SK-N-SH (cell line): ENCODE measurements around the gene PTPN2. TPM values are rescaled to one million over a fixed set of nuclear protein-coding genes. Genes with fewer than 3 reads are reported as not detected.

ENCODE experiments used
- CTCF ChIA-PET: fragments of 300-600, 350-600 bp; formaldehyde crosslinking; extraction: SDS; loops from one replicate; lab custom pipeline; 2021; lab: Yijun Ruan, JAX
- POLR2A ChIA-PET: fragments of 350-600 bp; sonication (Branson Sonifier 250); formaldehyde crosslinking; extraction: SDS; loops from one replicate; lab custom pipeline; 2020; ENCODE audit warnings: antibody characterized with exemption, inconsistent platforms; lab: Yijun Ruan, JAX
- DNase-seq: peaks from one replicate; pipeline ENCODE4 v3.0.0; 2012
- H2AFZ ChIP-seq: fragments of 200-600 bp; sonication (generic); 2 replicates; pipeline ENCODE4 v1.8.1; 2016; ENCODE audit warnings: antibody characterized with exemption, mild to moderate bottlenecking, low read depth
- H3F3A ChIP-seq: fragments of 200-600 bp; sonication (generic); replicated peaks from 2 replicates; pipeline ENCODE3; 2016; ENCODE audit warnings: antibody characterized with exemption, mild to moderate bottlenecking; ENCODE audit not compliant: insufficient read depth
- H3K27ac ChIP-seq, 2 experiments: fragments of 200-500 bp in 1 of 2; fragments of 200-600 bp in 1 of 2; sonication (Bioruptor generic) in 1 of 2; sonication (generic), shearing (Covaris generic) in 1 of 2; 2 replicates each; pipeline versions ENCODE4 v1.5.1 to v1.6.1; 2014 to 2016; ENCODE audit warnings: low read depth in 2 of 2, inconsistent platforms in 1 of 2, low read length in 1 of 2, mild to moderate bottlenecking in 1 of 2, mixed read lengths in 1 of 2
- H3K27me3 ChIP-seq: fragments of 200-600 bp; sonication (generic), shearing (Covaris generic); 2 replicates; pipeline ENCODE4 v1.6.1; 2016; ENCODE audit warnings: mixed run types; ENCODE audit not compliant: insufficient read depth
- H3K36me3 ChIP-seq, 2 experiments: fragments of 200-500 bp in 1 of 2; fragments of 200-600 bp in 1 of 2; sonication (Bioruptor generic) in 1 of 2; sonication (generic) in 1 of 2; replicated peaks in 1 of 2; 2 replicates each; pipeline versions ENCODE3 to v1.5.1; 2014 to 2016; ENCODE audit warnings: low read length in 1 of 2, mild to moderate bottlenecking in 1 of 2; ENCODE audit not compliant: insufficient read depth in 2 of 2, control insufficient read depth in 1 of 2
- H3K4me1 ChIP-seq, 2 experiments: fragments of 200-500 bp in 1 of 2; fragments of 200-600 bp in 1 of 2; sonication (Bioruptor generic) in 1 of 2; sonication (generic), shearing (Covaris generic) in 1 of 2; 2 replicates each; pipeline versions ENCODE4 v1.5.1 to v1.6.1; 2014 to 2016; ENCODE audit warnings: low read depth in 1 of 2, low read length in 1 of 2, mixed run types in 1 of 2; ENCODE audit not compliant: insufficient read depth in 2 of 2, control insufficient read depth in 1 of 2
- H3K4me2 ChIP-seq: fragments of 200-600 bp; sonication (generic), shearing (Covaris generic); 2 replicates; pipeline ENCODE4 v1.6.1; 2017; ENCODE audit warnings: mixed run types
- H3K4me3 ChIP-seq, 2 experiments: fragments of 200-500 bp in 1 of 2; fragments of 200-600 bp in 1 of 2; sonication (Bioruptor generic) in 1 of 2; sonication (generic), shearing (Covaris generic) in 1 of 2; 2 replicates each; pipeline versions ENCODE4 v1.5.1 to v1.8.1; 2014 to 2016; ENCODE audit warnings: low read depth in 2 of 2, inconsistent platforms in 1 of 2, low read length in 1 of 2, mild to moderate bottlenecking in 1 of 2, mixed read lengths in 1 of 2, moderate library complexity in 1 of 2
- H3K79me2 ChIP-seq: fragments of 200-600 bp; sonication (generic); 2 replicates; pipeline ENCODE4 v1.8.1; 2017; ENCODE audit warnings: mild to moderate bottlenecking; ENCODE audit not compliant: insufficient read depth
- H3K9ac ChIP-seq: fragments of 200-600 bp; sonication (generic); 2 replicates; pipeline ENCODE4 v1.6.1; 2017; ENCODE audit warnings: mixed run types
- H3K9me2 ChIP-seq: fragments of 200-600 bp; sonication (generic); 2 replicates; pipeline ENCODE4 v1.6.1; 2017; ENCODE audit warnings: mixed run types
- H3K9me3 ChIP-seq: fragments of 200-600 bp; sonication (generic); 2 replicates; pipeline ENCODE4 v1.6.1; 2017; ENCODE audit warnings: mixed run types, mild to moderate bottlenecking, moderate library complexity
- H4K20me1 ChIP-seq: fragments of 200-600 bp; sonication (generic); 2 replicates; pipeline ENCODE4 v1.6.1; 2017; ENCODE audit warnings: mild to moderate bottlenecking, mixed run types; ENCODE audit not compliant: insufficient read depth
- FOXM1 ChIP-seq: IDR thresholded peaks from 2 replicates; pipeline ENCODE4 v1.4.0; 2012; ENCODE audit warnings: low read depth, mild to moderate bottlenecking
- GATA2 ChIP-seq: sonication (generic); formaldehyde crosslinking; IDR thresholded peaks from 2 replicates; pipeline ENCODE4 v1.5.0; 2020; ENCODE audit warnings: mild to moderate bottlenecking, missing genetic modification reagents
- JUND ChIP-seq: IDR thresholded peaks from 2 replicates; pipeline ENCODE4 v1.4.0; 2012
- MXI1 ChIP-seq: IDR thresholded peaks from 2 replicates; pipeline ENCODE4 v1.6.1; 2012; ENCODE audit warnings: mild to moderate bottlenecking, low read depth, low read length, improper control_type of control experiment
- RAD21 ChIP-seq: IDR thresholded peaks from 2 replicates; pipeline ENCODE4 v1.6.1; 2012; ENCODE audit warnings: mild to moderate bottlenecking, low read length
- RFX5 ChIP-seq: IDR thresholded peaks from 2 replicates; pipeline ENCODE4 v1.6.1; 2012; ENCODE audit warnings: mild to moderate bottlenecking, improper control_type of control experiment, low read length
- RXRA ChIP-seq: IDR thresholded peaks from 2 replicates; pipeline ENCODE4 v1.4.0; 2012; ENCODE audit warnings: low read depth, mild to moderate bottlenecking, borderline replicate concordance
- TAF1 ChIP-seq: IDR thresholded peaks from 2 replicates; pipeline ENCODE4 v1.6.1; 2012; ENCODE audit warnings: low read depth, mild to moderate bottlenecking, low read length, moderate library complexity, borderline replicate concordance
- TCF12 ChIP-seq: IDR thresholded peaks from 2 replicates; pipeline ENCODE4 v1.4.0; 2012
- YY1 ChIP-seq: IDR thresholded peaks from 2 replicates; pipeline ENCODE4 v1.4.0; 2012; ENCODE audit warnings: low read depth, mild to moderate bottlenecking
- WGBS: methylation state at CpG from one replicate; pipeline ENCODE4 v1.1.6; 2017; ENCODE audit warnings: low lambda C conversion rate; 5-methylcytosine and 5-hydroxymethylcytosine counted together
- polyA plus RNA-seq, 3 experiments: library from polyadenylated mRNA; depleted of rRNA; stranded (reverse); fragments of >200 nt; gene quantifications; 2 replicates each; pipeline ENCODE4 v1.2.3, GENCODE V29; 2012
- TF ChIP-seq, protein P1 (sequence below): IDR thresholded peaks from 2 replicates; pipeline ENCODE4 v1.4.0; 2012; ENCODE audit warnings: low read depth, borderline replicate concordance
- TF ChIP-seq, protein P2 (sequence below): IDR thresholded peaks from 2 replicates; pipeline ENCODE4 v1.4.0; 2012; ENCODE audit warnings: low read depth, borderline replicate concordance
- TF ChIP-seq, protein P3 (sequence below): fragments of 150-350 bp; IDR thresholded peaks from 2 replicates; pipeline ENCODE4 v1.6.1; 2017; ENCODE audit warnings: antibody characterized with exemption, low read length, low read depth, borderline replicate concordance
- TF ChIP-seq, protein P4 (sequence below): IDR thresholded peaks from 2 replicates; pipeline ENCODE4 v1.4.0; 2012; ENCODE audit warnings: low read depth
- TF ChIP-seq, protein P5 (sequence below): fragments of 200-600 bp; sonication (generic); IDR thresholded peaks from 2 replicates; pipeline ENCODE4 v1.6.1; 2017; ENCODE audit warnings: antibody characterized with exemption, mild to moderate bottlenecking, moderate library complexity
- TF ChIP-seq, protein P6 (sequence below): IDR thresholded peaks from 2 replicates; pipeline ENCODE4; 2012

Gene PTPN2
- polyA plus RNA-seq, 1 of the 3 experiments (the other 2 are of a cell fraction), result 11.2 TPM

DNA sequence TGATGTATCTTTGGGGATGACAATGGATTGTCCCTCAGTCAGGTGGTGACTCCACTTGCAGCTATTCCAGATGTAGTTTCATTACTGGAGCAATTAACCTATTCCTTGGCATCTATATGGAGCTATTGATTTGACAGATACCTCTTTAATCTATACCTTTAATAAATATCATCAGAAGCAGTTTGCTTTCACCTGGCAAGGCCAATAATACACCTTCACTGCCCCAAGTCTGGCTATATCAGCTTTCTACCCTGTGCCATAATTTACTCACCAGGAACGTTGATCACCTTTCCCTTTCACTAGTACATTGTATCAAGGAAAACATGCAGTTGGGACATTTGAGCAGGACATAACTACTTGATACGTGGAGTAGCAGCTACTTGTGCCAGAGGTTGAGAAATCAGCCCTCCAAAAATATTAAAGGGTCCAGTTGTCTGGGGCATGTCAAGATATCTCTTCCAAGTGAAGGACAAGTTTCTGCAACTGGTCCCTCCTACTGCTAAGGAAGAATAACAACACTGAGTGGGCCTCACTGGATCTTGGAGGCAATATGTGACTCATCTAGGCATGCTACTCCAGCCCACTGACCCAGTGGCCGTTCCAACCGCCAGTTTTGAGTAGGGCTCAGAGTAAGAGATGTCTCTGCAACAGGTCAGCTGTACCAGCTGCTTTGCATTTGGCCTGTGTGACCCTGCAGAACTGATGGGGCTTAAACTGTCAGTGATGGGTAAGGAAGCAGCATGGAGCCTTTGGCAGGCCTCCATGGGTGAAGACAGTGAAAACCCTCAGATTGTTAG is 114.2 kb downstream of the PTPN2 start:
- no peaks in the 10 kb centered on the region for H3F3A ChIP-seq
- WGBS, result 67% methylated on average over 4 of the region's 4 CpGs
- DNase-seq, result no peak
- H3K4me1 ChIP-seq, result no peaks in the 10 kb centered on the region
- no peak overlapping the region for H3K9ac ChIP-seq
- H3K4me3 ChIP-seq, result no peak overlapping the region
- H3K4me2 ChIP-seq, result no peak overlapping the region
- no peaks in the 10 kb centered on the region for H3K79me2 ChIP-seq
- H3K27ac ChIP-seq, result no peak overlapping the region
- no peaks in the 10 kb centered on the region for H3K27me3 ChIP-seq
- H4K20me1 ChIP-seq, result no peaks in the 10 kb centered on the region
- no peak overlapping the region for H2AFZ ChIP-seq
- no peaks in the 10 kb centered on the region for H3K9me2 ChIP-seq
- ChIA-PET CTCF (interaction anchor here (2.7 to 2.9 kb wide), 2 partner anchors 25 to 165 kb away, joined by 9 to 10 read pairs; no protein-coding TSS in a partner anchor), POLR2A (no interaction called here)
- H3K36me3 ChIP-seq, result no peaks in the 10 kb centered on the region
- H3K9me3 ChIP-seq, result no peaks in the 10 kb centered on the region
- TF ChIP-seq TCF12 (no peak), JUND (no peak), FOXM1 (no peak), MXI1 (no peak), RAD21 (no peak), TAF1 (no peak), YY1 (no peak), RXRA (no peak), GATA2 (CRISPR knock-in tag) (no peak), RFX5 (no peak)
- TF ChIP-seq, protein P1, sequence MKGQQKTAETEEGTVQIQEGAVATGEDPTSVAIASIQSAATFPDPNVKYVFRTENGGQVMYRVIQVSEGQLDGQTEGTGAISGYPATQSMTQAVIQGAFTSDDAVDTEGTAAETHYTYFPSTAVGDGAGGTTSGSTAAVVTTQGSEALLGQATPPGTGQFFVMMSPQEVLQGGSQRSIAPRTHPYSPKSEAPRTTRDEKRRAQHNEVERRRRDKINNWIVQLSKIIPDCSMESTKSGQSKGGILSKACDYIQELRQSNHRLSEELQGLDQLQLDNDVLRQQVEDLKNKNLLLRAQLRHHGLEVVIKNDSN, result no peak
- TF ChIP-seq, protein P2, sequence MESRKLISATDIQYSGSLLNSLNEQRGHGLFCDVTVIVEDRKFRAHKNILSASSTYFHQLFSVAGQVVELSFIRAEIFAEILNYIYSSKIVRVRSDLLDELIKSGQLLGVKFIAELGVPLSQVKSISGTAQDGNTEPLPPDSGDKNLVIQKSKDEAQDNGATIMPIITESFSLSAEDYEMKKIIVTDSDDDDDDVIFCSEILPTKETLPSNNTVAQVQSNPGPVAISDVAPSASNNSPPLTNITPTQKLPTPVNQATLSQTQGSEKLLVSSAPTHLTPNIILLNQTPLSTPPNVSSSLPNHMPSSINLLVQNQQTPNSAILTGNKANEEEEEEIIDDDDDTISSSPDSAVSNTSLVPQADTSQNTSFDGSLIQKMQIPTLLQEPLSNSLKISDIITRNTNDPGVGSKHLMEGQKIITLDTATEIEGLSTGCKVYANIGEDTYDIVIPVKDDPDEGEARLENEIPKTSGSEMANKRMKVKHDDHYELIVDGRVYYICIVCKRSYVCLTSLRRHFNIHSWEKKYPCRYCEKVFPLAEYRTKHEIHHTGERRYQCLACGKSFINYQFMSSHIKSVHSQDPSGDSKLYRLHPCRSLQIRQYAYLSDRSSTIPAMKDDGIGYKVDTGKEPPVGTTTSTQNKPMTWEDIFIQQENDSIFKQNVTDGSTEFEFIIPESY, result no peak
- TF ChIP-seq, protein P3, sequence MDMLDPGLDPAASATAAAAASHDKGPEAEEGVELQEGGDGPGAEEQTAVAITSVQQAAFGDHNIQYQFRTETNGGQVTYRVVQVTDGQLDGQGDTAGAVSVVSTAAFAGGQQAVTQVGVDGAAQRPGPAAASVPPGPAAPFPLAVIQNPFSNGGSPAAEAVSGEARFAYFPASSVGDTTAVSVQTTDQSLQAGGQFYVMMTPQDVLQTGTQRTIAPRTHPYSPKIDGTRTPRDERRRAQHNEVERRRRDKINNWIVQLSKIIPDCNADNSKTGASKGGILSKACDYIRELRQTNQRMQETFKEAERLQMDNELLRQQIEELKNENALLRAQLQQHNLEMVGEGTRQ, result no peak
- TF ChIP-seq, protein P4, sequence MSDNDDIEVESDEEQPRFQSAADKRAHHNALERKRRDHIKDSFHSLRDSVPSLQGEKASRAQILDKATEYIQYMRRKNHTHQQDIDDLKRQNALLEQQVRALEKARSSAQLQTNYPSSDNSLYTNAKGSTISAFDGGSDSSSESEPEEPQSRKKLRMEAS, result no peak
- TF ChIP-seq, protein P5, sequence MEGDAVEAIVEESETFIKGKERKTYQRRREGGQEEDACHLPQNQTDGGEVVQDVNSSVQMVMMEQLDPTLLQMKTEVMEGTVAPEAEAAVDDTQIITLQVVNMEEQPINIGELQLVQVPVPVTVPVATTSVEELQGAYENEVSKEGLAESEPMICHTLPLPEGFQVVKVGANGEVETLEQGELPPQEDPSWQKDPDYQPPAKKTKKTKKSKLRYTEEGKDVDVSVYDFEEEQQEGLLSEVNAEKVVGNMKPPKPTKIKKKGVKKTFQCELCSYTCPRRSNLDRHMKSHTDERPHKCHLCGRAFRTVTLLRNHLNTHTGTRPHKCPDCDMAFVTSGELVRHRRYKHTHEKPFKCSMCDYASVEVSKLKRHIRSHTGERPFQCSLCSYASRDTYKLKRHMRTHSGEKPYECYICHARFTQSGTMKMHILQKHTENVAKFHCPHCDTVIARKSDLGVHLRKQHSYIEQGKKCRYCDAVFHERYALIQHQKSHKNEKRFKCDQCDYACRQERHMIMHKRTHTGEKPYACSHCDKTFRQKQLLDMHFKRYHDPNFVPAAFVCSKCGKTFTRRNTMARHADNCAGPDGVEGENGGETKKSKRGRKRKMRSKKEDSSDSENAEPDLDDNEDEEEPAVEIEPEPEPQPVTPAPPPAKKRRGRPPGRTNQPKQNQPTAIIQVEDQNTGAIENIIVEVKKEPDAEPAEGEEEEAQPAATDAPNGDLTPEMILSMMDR, result no peak
- TF ChIP-seq, protein P6, sequence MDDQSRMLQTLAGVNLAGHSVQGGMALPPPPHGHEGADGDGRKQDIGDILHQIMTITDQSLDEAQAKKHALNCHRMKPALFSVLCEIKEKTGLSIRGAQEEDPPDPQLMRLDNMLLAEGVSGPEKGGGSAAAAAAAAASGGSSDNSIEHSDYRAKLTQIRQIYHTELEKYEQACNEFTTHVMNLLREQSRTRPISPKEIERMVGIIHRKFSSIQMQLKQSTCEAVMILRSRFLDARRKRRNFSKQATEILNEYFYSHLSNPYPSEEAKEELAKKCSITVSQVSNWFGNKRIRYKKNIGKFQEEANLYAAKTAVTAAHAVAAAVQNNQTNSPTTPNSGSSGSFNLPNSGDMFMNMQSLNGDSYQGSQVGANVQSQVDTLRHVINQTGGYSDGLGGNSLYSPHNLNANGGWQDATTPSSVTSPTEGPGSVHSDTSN, result no peak
